Measurements from ENCODE around the gene ERBB3.
A peak's percentile ranks its signal among the peaks of the same experiment; 100 is the strongest.

Gene ERBB3

GRCh38 chr12:56116267-56117081, 36.5 kb downstream of the ERBB3 start, which contains the start of gene RPL41 (continued):
- TF ChIP-seq KLF10 (tag by site-specific recombination; IDR thresholded peaks at IDR 0.05) (peak; percentile 67), MYNN (tag by site-specific recombination; IDR thresholded peaks at IDR 0.05; ENCODE audit: borderline replicate concordance) (no peak; the same call in 1 of the 2 replicates), ZNF404 (tag by site-specific recombination; IDR thresholded peaks at IDR 0.05) (no peak), KLF7 (tag by site-specific recombination; IDR thresholded peaks at IDR 0.05; ENCODE audit: borderline replicate concordance) (peak; percentile 71; the same call in 1 of the 2 replicates), ZNF426 (tag by site-specific recombination; IDR thresholded peaks at IDR 0.05) (no peak), ZFP41 (tag by site-specific recombination; IDR thresholded peaks at IDR 0.05; ENCODE audit: borderline replicate concordance) (no peak), ZNF2 (tag by site-specific recombination; IDR thresholded peaks at IDR 0.05) (peak; percentile 98), SP2 (tag by site-specific recombination; IDR thresholded peaks at IDR 0.05) (peak; percentile 85), ZNF704 (tag by site-specific recombination; IDR thresholded peaks at IDR 0.05) (no peak), ZNF146 (tag by site-specific recombination; IDR thresholded peaks at IDR 0.05) (no peak), ZNF24 (tag by site-specific recombination; IDR thresholded peaks at IDR 0.05) (peak; percentile 76; the same call in 1 of the 2 replicates), ZBTB48 (tag by site-specific recombination; IDR thresholded peaks at IDR 0.05) (no peak), ZFP3 (tag by site-specific recombination; IDR thresholded peaks at IDR 0.05; ENCODE audit: low read depth) (no peak), ZNF239 (tag by site-specific recombination; IDR thresholded peaks at IDR 0.05) (no peak; the same call in 1 of the 2 replicates), ZNF350 (tag by site-specific recombination; IDR thresholded peaks at IDR 0.05) (no peak), ZNF670 (tag by site-specific recombination; IDR thresholded peaks at IDR 0.05; ENCODE audit: low read depth) (no peak), BCL11B (tag by site-specific recombination; IDR thresholded peaks at IDR 0.05; ENCODE audit: low read depth) (no peak), ZNF558 (tag by site-specific recombination; IDR thresholded peaks at IDR 0.05) (no peak; the same call in 1 of the 2 replicates), ZNF223 (tag by site-specific recombination; IDR thresholded peaks at IDR 0.05) (no peak), HIC1 (tag by site-specific recombination; IDR thresholded peaks at IDR 0.05) (no peak), ZNF530 (tag by site-specific recombination; IDR thresholded peaks at IDR 0.05; ENCODE audit: low read depth) (no peak), KLF1 (tag by site-specific recombination; IDR thresholded peaks at IDR 0.05) (peak; percentile 94), ZSCAN23 (tag by site-specific recombination; IDR thresholded peaks at IDR 0.05) (peak; percentile 83; the same call in 1 of the 2 replicates), ZNF521 (tag by site-specific recombination; IDR thresholded peaks at IDR 0.05) (no peak), ZBTB7A (tag by site-specific recombination; IDR thresholded peaks at IDR 0.05; ENCODE audit: low read depth) (no peak; the same call in 1 of the 2 replicates), ZNF529 (tag by site-specific recombination; IDR thresholded peaks at IDR 0.05; ENCODE audit: insufficient replicate concordance) (no peak), ZNF623 (tag by site-specific recombination; IDR thresholded peaks at IDR 0.05) (no peak), ZBTB21 (tag by site-specific recombination; IDR thresholded peaks at IDR 0.05) (peak; percentile 68), ZNF843 (tag by site-specific recombination; IDR thresholded peaks at IDR 0.05) (peak; percentile 58; the same call in 1 of the 2 replicates), KLF8 (tag by site-specific recombination; IDR thresholded peaks at IDR 0.05) (peak; percentile 93), AEBP2 (tag by site-specific recombination; IDR thresholded peaks at IDR 0.05; ENCODE audit: borderline replicate concordance) (no peak), GLI4 (tag by site-specific recombination; IDR thresholded peaks at IDR 0.05) (0 out of 2 replicates have a peak, but pooled peaks have one; percentile 81), ZNF280C (tag by site-specific recombination; IDR thresholded peaks at IDR 0.05) (no peak), SP7 (tag by site-specific recombination; IDR thresholded peaks at IDR 0.05) (peak; percentile 85; the same call in 1 of the 2 replicates), ZNF138 (tag by site-specific recombination; IDR thresholded peaks at IDR 0.05; ENCODE audit: borderline replicate concordance) (no peak)

All from HEK293 (cell line).